Spinal cord (tissue), 10 donors: ENCODE results near the gene GRIK4. TPM values are rescaled to one million over a fixed set of nuclear protein-coding genes. Genes with fewer than 3 reads are reported as not detected.
A peak's percentile ranks its signal among the peaks of the same experiment; 100 is the strongest.

Experiments
- DNase-seq, 6 donors: peaks; one replicate each; pipeline versions ENCODE4 v3.0.0 to v3.0.0-alpha.2; 2013 to 2015; ENCODE audit warnings: low spot score in 6 of 6, low read depth in 4 of 6
- H3K27ac ChIP-seq: one replicate; pipeline ENCODE4 v1.5.1; 2013; ENCODE audit warnings: low read depth, low read length, control low read depth
- H3K27me3 ChIP-seq: one replicate; pipeline ENCODE4 v1.6.1; 2013; ENCODE audit warnings: low read length; ENCODE audit not compliant: control insufficient read depth, insufficient read depth
- H3K36me3 ChIP-seq: one replicate; pipeline ENCODE4 v1.6.1; 2013; ENCODE audit warnings: low read length; ENCODE audit not compliant: control insufficient read depth, insufficient read depth
- H3K4me1 ChIP-seq: one replicate; pipeline ENCODE4 v1.6.1; 2013; ENCODE audit warnings: low read length; ENCODE audit not compliant: control insufficient read depth, insufficient read depth
- H3K4me3 ChIP-seq: one replicate; pipeline ENCODE4 v1.5.1; 2013; ENCODE audit warnings: low read depth, low read length, control low read depth
- H3K9me3 ChIP-seq: one replicate; pipeline ENCODE4 v1.6.1; 2013; ENCODE audit warnings: low read length; ENCODE audit not compliant: control insufficient read depth, insufficient read depth
- WGBS: methylation state at CpG from one replicate; pipeline ENCODE4 v1.1.5; 2013; ENCODE audit warnings: missing lambda C conversion rate; ENCODE audit not compliant: insufficient coverage; 5-methylcytosine and 5-hydroxymethylcytosine counted together
- polyA plus RNA-seq, 2 donors: library from polyadenylated mRNA; unstranded; fragments of 120-200 nt; gene quantifications; one replicate each; pipeline ENCODE4 v1.2.1, GENCODE V29; 2013; ENCODE audit not compliant: insufficient read length in 2 of 2
- total RNA-seq, 2 donors: library from RNA; depleted of rRNA in 1 of 2; stranded (reverse); fragments of 120-200 nt in 1 of 2; fragments of >200 nt in 1 of 2; gene quantifications; one replicate each; pipeline versions ENCODE4 v1.2.3 to v1.2.4, GENCODE V29; 2013 to 2014
- donor health status: healthy.

GRIK4 gene
- total and polyA plus RNA-seq, 4 donors = 5.2 to 23.2 (median 12.3) TPM

- H3K9me3 ChIP-seq = no peaks in the 10 kb centered on the region
- no peak overlapping the region for H3K27ac ChIP-seq
- H3K4me1 ChIP-seq = no peaks in the 10 kb centered on the region
- peaks cover 9% of the 10 kb centered on the region for H3K36me3 ChIP-seq
- H3K4me3 ChIP-seq = no peak overlapping the region
- WGBS = 84% methylated on average over 4 of the region's 6 CpGs
- DNase-seq = peak in 1 of 6 donors; percentile 76
- H3K27me3 ChIP-seq = no peaks in the 10 kb centered on the region
These were observed 406.2 kb downstream of the GRIK4 start for GRCh38 chr11:120917559-120918239.

- no peak overlapping the region for H3K4me3 ChIP-seq
- H3K9me3 ChIP-seq = no peaks in the 10 kb centered on the region
- H3K36me3 ChIP-seq = peaks cover 9% of the 10 kb centered on the region
- H3K27ac ChIP-seq = no peak overlapping the region
- no peaks in the 10 kb centered on the region for H3K27me3 ChIP-seq
- WGBS = 70% methylated on average over 1 of the region's 3 CpGs
- DNase-seq = no peak
- no peaks in the 10 kb centered on the region for H3K4me1 ChIP-seq
These were observed 406.7 kb downstream of the GRIK4 start for GRCh38 chr11:120918257-120918656.

- no peaks in the 10 kb centered on the region for H3K27me3 ChIP-seq
- no peak overlapping the region for H3K27ac ChIP-seq
- no peaks in the 10 kb centered on the region for H3K9me3 ChIP-seq
- DNase-seq = no peak
- 68% methylated on average over 7 of the region's 7 CpGs for WGBS
- peaks cover 9% of the 10 kb centered on the region for H3K36me3 ChIP-seq
- H3K4me1 ChIP-seq = no peaks in the 10 kb centered on the region
- H3K4me3 ChIP-seq = no peak overlapping the region
These were observed 407.5 kb downstream of the GRIK4 start for GRCh38 chr11:120919045-120919444.

GRCh38 chr11:120919566-120919965, 408.0 kb downstream of the GRIK4 start:
- 49% methylated on average over 5 of the region's 5 CpGs for WGBS
- no peak overlapping the region for H3K27ac ChIP-seq

DNA sequence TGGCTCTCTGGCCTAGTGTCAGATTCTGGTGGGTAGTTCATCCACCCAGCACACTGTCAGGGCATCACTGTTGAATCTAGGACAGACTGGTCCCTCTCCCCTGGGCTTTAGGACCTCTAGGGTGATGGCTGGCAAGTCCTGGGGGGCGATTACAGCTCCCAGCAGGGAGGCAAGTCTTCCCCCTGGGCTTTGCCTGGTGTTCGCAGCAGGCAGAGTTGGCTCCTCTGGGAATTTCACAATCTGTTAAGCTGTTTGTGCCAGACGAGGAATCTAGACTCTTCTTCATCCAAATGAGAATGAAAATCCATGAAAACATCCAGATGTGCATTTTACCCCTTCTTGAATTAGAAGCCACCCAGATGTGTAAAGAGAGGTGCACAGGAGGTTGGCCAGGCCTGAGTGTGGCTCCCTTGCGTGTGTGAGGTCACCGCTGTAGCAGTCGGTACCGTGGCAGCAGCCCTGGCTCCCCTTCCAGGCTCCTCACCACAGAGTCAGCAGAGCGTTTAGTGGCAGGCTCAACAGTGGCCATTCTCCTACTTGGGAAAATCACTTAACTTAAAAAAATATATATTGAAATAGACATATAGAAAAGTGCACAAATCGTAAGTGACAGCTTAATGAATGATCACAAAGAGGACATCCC, 412.4 kb downstream of the GRIK4 start:
- peaks cover 3% of the 10 kb centered on the region for H3K4me1 ChIP-seq
- H3K27ac ChIP-seq = no peak overlapping the region
- no peaks in the 10 kb centered on the region for H3K27me3 ChIP-seq
- H3K4me3 ChIP-seq = no peak overlapping the region
- no peaks in the 10 kb centered on the region for H3K9me3 ChIP-seq
- DNase-seq = peak in 1 of 6 donors; percentile 52
- 82% methylated on average over 5 of the region's 9 CpGs for WGBS
- H3K36me3 ChIP-seq = peaks cover 6% of the 10 kb centered on the region

More at GRCh38 chr11:120919566-120919965, 408.0 kb downstream of the GRIK4 start:
- no peak for DNase-seq
- H3K4me3 ChIP-seq = no peak overlapping the region
- H3K36me3 ChIP-seq = peaks cover 9% of the 10 kb centered on the region
- H3K4me1 ChIP-seq = no peaks in the 10 kb centered on the region
- no peaks in the 10 kb centered on the region for H3K27me3 ChIP-seq
- H3K9me3 ChIP-seq = no peaks in the 10 kb centered on the region

DNA sequence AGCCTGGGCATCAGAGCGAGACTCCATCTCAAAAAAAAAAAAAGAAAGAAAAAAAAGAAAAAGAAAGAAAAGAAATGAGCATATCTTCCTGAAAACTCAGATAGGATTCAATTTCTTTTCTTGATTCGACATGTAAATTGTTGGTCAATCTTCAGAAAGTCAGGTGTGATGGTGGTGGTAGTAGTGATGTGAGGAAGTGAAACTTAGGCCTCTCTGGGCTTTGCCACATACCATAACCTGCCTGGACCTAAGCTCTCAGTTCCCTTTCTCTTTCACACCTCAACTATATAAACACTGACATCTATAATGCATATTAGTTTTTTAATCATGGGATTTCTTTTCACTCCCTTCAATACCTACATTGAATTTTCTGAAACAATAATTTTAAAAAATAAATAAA, 414.4 kb downstream of the GRIK4 start:
- no peak for DNase-seq
- H3K9me3 ChIP-seq = no peaks in the 10 kb centered on the region
- 100% methylated on average over 1 of the region's 2 CpGs for whole genome bisulfite sequencing
- peaks cover 6% of the 10 kb centered on the region for H3K36me3 ChIP-seq
- H3K4me1 ChIP-seq = peaks cover 12% of the 10 kb centered on the region
- H3K4me3 ChIP-seq = no peak overlapping the region
- no peak overlapping the region for H3K27ac ChIP-seq
- no peaks in the 10 kb centered on the region for H3K27me3 ChIP-seq

GRCh38 chr11:120928627-120929026, 417.1 kb downstream of the GRIK4 start:
- H3K27ac ChIP-seq = no peak overlapping the region
- no peaks in the 10 kb centered on the region for H3K36me3 ChIP-seq
- peaks cover 14% of the 10 kb centered on the region for H3K4me1 ChIP-seq
- no peak overlapping the region for H3K4me3 ChIP-seq
- no peaks in the 10 kb centered on the region for H3K27me3 ChIP-seq
- 55% methylated on average over 8 of the region's 14 CpGs for WGBS
- H3K9me3 ChIP-seq = no peaks in the 10 kb centered on the region
- peak in 1 of 6 donors; percentile 75 for DNase-seq

GRCh38 chr11:120929090-120929489, 417.5 kb downstream of the GRIK4 start:
- no peak for DNase-seq
- Histone ChIP-seq H3K36me3 (no peaks in the 10 kb centered on the region), H3K9me3 (no peaks in the 10 kb centered on the region), H3K4me1 (peaks cover 16% of the 10 kb centered on the region), H3K27me3 (no peaks in the 10 kb centered on the region), H3K27ac (no peak overlapping the region), H3K4me3 (no peak overlapping the region)
- 78% methylated on average over 7 of the region's 11 CpGs for WGBS

- Histone ChIP-seq H3K27me3 (no peaks in the 10 kb centered on the region), H3K4me3 (no peak overlapping the region), H3K36me3 (no peaks in the 10 kb centered on the region), H3K9me3 (no peaks in the 10 kb centered on the region), H3K4me1 (peaks cover 21% of the 10 kb centered on the region), H3K27ac (no peak overlapping the region)
- DNase-seq = peak in 2 of 6 donors; percentile 51 to 67
- WGBS = 26% methylated on average over 10 of the region's 13 CpGs
These were observed 418.2 kb downstream of the GRIK4 start for GRCh38 chr11:120929664-120930154.
